Cortex of kidney (tissue), 1 donor: ENCODE measurements around the gene VPS9D1.

Source experiments
- DNase-seq: peaks from one replicate; lab custom pipeline; 2025; lab: John Stamatoyannopoulos, UW

The VPS9D1 gene

DNA sequence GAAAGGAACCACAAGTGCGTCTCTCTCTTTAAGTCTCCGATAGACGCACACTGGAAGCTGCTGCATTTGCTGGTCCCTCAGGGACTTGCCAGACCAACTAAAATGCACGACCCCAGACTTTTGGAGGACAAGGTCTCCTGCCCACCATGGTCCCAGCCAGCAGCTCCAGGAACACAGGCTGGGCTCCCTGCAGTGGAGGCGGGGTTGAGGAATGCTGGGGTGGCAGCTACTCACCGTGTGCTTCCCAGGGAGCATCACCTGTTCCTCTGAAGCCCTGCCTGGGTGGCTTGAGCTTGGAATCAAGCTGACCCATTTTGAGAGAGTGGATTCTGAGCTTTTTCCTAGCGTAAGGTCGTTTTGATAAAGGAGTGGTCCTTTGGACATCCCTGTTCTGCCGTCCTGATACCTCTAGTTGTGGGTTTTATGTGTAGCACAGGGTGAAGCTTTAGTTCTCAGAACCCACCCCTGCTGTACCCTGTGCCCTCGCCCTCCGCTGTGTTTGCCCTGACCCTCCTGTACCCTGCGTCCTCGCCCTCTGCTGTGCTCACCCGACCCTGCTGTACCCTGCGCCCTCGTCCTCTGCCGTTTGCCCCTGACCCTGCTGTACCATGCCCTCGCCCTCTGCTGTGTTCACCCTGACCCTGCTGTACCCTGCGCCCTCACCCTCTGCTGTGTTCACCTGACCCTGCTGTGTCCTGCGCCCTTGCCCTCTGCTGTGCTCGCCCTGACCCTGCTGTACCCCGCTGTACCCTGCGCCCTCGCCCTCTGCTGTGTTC lies 11.6 kb upstream of the VPS9D1 start:
- DNase-seq: no peak

DNA sequence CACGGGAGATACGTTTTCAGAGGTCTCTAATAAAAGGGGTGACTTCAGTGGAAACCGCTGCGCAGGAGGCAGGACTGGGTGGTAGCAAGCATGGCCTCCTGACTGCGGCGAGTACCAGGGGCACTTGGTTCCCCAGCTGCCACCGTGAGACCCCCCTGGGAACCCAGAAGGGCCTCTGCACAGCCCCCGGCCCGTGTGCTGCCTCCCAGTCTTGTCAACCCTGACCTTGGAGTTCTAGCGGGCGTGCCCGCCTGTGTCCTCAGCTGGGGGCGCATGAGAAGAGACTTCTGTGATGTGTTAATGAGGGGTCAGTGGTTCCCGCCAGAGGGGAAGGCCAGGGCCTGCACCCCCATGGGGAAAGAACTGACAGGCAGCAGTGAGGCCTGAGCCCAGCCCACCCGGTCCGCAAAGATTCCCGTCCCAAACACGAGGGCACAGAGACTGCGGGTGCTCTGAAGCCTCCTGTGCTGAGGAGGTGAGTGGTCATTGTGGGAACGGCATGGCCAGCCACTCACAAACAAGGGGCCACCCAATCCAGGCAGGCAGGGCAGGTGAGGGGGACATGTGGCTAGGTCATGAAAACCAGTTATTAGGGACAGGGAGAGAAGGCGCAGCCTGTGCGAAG lies 10.0 kb upstream of the VPS9D1 start:
- no peak for DNase-seq

DNA sequence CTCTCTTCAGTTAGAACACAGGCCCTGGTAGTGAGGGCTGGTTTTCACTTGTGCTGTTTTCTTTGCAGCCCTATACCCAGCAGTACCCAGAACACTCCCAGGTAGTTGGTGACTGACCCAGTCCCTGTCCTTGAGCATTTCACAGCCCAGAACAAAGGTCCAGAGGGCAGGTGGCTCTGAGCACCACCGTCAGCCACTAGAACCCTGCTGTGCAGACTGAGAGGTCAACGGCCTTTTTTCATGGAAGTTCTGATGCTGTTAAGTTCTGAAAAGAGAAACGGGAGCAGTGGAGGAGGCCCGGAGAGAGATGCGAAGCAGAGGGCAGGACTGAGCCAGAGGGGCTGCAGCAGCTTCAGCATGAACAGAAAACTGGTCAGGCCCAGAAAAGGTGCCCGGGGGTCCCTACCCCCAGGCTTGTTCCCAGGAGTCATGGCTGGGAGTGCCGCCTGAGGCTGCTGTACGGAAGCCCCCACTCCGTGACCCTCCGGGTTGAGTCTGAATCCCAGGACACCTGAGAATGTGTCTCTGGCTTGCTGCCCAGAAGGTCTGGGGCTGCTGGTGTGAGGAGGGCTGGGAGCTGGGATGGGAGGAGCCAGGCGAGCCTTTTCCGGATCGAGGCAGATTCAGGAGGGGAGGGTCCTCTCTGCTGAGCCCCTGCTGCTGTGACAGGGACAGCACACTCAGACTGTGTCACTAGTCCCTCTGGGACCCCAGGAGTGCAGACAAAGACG lies 9.3 kb upstream of the VPS9D1 start:
- no peak for DNase-seq

DNA sequence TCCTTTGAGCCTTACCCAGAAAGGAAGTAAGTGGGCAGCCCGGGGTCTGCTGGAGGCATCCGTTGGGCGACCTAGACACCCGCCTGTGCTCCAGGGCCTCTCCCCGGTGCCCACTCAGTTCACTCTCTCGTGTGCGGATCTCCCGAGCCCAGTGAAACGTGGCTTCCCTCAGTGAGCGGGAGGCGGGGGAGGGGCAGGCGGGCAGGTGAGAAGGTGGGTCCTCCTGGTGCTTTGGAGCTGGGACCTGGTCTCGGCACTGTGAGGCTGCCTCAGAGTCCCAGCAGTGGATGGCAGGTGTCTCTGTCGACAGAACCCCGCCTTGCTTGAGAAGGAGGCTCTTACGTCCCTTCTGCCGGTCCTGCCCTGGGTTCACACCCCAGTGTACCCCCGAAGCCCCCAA lies 8.6 kb upstream of the VPS9D1 start:
- no peak for DNase-seq

DNA sequence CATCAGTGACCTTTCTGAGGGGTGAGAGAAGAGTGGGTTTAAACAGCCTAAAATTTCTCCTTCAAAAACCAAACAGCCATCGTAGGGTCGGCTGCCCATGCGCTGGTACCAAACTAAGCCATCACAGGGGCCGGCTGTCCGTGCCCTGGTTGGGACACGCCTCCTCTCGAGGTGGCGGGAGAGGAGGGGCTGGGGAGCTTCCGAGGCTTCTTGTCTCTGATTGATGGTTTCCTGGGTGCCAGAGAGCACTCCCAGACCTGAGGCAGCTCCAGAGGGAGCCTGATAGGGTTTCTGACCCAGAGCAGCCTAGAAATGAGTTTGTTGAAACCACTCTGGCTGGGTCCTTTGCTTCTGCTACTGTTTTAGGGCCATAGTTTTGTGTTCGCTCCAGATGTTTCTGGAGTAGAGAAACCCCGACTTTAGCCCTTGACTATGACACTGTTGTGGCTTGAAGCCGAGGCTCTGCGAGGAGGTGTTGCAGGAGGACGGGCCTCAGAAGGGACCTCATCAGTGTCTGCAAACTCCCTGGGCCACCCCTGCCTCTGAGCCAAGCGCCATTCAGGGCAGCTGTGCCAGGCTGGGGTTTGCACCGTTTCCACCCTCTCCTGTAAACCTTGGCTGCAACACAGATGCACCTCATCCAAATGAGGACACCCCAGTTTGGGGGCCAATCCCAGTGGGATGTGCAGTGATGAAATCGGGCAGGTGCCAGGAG lies 6.9 kb upstream of the VPS9D1 start:
- no peak for DNase-seq

DNA sequence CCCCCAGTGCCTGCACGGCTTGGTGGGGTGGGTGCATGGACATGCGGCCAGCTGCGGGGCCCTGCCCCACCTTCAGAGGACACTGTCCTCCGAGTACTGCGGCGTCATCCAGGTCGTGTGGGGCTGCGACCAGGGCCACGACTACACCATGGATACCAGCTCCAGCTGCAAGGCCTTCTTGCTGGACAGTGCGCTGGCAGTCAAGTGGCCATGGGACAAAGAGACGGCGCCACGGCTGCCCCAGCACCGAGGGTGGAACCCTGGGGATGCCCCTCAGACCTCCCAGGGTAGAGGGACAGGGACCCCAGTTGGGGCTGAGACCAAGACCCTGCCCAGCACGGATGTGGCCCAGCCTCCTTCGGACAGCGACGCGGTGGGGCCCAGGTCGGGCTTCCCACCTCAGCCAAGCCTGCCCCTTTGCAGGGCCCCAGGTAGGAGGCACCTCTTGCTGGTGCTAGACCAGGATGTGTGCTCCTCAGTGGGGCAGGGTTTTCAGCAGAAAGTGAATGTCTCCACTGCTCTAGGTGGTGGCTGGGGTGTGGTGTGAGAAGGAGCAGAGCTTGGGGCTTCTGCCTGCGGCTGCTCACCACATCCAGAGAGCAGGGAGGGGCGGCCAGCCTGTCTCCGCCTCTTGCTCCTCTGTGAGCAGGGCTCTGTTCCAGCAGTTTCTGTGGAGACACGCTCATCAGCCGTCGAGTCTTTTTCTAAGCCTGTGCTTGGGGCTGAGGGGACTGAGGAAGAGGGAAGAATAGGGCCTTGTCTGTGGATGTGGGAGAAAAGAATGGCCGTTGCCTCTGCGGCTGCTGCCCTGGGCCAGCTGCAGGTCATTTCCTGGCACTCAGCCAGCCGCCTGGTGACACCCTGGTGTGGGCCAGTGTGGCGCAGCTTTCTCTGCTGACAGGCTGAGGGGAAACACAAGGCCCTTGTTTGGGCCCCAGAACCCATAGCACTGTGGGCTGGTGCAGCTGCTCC lies 2.9 kb upstream of the VPS9D1 start:
- no peak for DNase-seq

DNA sequence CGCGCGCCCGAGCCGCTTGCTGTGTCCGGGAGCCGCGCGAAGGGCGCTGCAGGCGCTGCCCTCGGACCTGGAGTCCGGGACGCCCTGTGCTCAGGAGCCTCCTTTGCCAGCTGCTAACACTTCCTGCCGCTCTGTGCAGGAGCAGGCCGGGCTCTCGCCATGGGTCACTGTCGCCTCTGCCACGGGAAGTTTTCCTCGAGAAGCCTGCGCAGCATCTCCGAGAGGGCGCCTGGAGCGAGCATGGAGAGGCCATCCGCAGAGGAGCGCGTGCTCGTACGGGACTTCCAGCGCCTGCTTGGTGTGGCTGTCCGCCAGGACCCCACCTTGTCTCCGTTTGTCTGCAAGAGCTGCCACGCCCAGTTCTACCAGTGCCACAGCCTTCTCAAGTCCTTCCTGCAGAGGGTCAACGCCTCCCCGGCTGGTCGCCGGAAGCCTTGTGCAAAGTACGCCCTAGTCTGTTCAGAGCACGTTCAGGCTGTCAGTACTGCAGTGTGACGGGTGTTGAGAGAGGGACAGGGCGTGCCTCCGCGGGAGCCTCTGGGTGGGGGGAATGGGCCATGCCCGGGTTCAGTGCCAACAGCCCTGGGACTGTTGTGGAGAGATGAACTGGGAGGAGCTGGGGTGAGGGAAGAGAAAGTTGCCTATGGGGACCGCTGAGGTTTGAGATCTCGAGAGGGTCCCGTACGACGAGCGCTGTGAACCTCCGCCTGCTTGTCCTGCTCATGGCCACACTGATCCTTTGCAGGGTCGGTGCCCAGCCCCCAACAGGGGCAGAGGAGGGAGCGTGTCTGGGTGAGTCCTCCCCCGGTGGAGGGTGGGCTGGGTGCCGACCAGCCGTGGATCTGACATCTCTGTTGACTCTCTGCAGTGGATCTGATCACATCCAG lies 1.9 kb upstream of the VPS9D1 start:
- DNase-seq: no peak

DNA sequence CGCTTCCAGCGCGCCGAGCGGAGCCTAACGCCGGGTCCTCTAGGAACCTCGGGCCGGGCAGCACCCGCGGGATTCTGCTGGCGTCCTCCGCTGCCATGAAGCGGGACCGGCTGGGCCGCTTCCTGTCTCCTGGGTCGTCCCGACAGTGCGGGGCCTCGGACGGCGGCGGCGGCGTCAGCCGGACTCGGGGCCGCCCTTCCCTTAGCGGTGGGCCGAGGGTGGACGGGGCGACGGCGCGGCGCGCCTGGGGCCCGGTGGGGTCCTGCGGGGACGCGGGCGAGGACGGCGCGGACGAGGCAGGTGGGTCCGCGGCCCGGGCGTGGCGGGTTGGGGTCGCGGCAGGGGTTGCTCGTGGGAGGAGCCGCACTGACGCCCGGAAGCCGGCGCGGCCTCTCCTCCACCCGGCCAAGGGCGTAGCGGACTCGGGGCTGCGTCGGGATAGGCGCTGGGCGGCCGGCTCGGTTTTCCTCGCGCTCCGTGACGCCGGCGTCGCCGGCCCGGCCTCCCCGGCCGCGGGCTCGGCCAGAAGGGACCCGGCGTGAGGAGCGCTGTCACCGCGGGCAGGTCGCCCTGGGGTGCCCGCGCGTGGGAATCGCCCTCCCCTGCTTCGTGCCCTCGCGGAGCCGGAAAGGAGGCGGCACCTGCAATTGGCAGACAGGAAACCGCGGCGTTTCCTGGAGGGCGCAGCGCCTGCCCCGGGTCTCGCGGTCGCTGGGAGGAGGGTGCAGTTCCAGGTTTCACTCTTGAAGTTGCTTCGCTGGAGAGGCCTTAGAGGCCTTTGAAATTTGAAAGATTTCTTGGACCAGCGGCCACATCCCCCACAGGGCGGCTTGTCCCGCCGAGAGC lies 1.1 kb upstream of the VPS9D1 start:
- DNase-seq: no peak

DNA sequence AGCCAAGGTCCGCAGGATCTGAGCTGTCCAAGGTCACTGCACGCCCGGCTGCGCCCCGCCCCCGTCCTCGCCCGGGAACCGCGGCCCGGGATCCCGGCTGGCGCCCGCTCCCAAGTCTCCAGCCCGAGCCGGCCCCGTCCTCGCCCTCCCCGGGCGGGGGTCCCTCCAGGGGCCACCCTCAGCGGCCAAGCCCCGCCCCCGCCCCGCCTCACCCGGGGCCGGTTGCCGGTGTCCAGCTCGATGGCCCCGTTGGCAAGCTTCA lies 216 bp downstream of the VPS9D1 start:
- DNase-seq: no peak

DNA sequence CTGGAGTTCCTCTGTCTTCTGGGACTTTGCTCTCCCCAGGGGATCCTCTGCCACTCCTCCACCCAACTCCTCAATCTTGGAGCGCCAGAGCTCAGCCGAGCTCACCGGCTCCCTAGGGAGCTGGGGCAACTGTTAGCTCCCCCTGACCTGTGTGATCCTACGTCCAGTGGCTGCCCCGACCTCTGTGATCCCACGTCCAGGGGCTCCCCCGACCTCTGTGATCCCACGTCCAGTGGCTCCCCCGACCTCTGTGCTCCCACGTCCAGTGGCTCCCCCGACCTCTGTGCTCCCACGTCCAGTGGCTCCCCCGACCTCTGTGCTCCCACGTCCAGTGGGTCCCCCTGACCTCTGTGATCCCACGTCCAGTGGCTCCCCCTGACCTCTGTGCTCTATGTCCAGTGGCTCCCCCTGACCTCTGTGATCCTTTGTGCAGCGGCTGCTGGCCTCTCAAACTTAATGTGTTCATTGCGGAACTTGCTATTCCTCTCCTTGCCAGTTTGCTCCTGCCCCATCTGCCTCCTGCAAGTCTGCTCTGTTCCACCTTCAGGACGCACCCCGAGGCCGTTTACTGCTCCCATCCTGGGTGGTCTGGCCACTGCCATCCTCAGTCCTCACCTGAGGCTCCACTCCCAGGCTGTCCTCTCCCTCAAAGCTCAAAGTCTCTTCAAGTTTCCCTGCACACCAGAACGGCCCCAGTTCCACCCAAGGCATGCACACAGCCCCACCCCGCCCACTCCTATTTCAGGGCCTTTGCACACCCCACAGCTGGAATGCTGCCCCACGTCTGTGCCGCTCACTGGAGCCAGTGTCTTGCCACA lies 2.8 kb downstream of the VPS9D1 start:
- no peak for DNase-seq

DNA sequence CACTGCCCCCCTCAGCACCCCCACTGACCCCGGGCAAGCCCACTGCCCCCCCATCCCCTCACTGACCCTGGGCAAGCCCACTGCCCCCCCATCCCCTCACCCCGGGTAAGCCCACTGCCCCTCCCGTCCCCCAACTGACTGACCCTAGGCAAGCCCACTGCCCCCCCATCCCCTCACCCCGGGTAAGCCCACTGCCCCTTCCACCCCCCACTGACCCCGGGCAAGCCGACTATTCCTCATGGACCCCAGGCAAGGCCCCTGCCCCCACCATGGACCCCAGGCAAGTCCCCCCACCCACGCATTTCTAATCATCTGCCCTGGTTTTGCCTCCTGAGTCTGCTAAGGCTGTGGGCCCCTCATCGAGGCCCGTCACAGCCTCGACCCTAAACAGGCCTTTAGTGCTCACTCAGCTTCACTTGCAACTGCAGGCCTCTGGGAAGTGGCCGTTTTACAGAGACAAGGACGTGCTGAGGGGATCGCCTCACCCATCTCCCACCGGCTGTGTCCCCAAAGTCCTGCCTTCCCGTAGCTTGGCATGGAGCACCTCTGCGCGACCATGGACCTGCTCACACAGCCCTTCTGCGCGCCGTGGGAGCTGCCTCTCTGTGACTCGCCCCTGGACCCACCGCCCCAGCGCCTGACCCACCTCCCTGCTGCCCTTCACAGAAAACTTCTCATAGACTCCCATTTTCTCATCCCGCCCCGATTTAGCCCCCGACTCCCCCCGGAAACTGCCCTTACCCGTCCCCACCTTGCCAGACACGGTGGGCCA lies 3.6 kb downstream of the VPS9D1 start:
- DNase-seq: no peak

DNA sequence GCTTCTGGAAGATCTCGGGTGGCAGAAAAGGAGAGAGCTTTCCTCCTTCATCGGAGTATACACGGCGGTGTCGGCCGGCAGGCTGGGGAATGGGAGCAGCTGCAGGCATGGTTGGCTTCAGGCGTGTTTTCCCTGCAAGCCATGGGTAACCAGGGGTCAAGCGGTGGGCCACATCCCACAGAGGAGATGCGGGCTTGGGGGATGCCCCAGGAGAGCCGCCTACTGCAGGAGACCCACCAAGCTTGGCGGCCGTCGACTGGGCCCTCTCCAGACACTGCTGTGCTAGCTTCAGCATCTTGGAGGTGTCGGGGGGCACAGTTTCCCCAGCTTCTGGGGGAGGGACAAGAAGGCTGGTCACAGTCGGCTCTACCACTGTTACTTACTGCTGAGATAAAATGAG lies 4.2 kb downstream of the VPS9D1 start:
- DNase-seq: no peak

DNA sequence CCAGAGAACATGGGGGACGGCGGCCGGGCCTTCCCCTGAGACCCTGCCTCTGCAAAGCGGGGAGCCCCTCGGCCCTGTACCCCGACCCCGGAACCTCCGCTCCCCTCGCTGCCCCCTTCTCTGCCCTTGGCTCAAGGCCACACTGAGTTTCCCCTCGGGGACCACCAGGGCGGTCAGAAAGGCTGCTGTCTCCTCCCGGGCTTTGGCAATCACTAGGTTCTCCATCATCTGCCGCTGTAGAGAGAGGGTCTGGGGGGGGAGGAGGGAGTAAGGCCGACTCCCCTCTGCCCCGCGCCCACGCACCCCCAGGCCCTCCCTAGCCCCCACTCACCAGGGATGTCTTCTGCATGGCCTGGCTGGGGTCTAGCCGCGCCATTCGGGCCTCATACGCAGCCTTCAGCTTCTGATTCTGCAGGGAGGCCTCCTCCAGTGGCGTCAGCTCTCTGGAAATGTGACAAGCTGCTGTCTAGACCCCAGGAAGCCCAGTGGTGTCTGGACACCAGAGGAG lies 8.4 kb downstream of the VPS9D1 start:
- no peak for DNase-seq

DNA sequence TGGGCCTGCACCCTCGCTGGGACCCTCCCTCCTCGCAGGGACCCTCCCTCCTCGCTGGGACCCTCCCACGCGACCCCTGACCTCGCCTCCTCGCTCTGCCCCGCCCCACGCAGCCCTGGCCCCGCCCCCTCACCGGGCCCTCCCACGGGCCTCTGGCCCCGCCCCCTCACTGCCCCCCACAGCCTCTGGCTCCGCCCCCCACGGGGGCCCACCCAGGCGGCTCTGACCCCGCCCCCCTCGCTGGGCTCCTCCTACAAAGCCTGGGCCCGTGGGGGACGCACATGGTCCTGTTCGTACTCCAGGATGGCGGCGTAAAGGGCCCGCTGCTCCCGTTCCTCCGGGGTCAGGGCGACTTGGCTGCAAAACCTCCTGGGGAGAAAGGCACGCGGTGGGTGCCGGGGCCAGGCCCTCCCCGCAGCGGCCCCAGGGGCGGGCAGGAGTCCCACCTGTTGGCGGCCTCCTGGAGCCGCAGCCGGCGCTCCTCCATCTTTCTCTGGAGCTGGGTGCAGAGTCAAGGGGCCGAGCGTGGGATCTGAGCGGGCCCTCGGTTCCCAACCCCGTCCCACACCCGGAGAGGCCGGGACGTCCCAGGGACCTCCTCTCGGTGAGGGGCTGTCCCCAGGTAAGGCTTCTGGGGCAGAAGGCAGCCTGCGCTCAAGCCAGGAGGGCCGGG lies 9.0 kb downstream of the VPS9D1 start:
- no peak for DNase-seq

DNA sequence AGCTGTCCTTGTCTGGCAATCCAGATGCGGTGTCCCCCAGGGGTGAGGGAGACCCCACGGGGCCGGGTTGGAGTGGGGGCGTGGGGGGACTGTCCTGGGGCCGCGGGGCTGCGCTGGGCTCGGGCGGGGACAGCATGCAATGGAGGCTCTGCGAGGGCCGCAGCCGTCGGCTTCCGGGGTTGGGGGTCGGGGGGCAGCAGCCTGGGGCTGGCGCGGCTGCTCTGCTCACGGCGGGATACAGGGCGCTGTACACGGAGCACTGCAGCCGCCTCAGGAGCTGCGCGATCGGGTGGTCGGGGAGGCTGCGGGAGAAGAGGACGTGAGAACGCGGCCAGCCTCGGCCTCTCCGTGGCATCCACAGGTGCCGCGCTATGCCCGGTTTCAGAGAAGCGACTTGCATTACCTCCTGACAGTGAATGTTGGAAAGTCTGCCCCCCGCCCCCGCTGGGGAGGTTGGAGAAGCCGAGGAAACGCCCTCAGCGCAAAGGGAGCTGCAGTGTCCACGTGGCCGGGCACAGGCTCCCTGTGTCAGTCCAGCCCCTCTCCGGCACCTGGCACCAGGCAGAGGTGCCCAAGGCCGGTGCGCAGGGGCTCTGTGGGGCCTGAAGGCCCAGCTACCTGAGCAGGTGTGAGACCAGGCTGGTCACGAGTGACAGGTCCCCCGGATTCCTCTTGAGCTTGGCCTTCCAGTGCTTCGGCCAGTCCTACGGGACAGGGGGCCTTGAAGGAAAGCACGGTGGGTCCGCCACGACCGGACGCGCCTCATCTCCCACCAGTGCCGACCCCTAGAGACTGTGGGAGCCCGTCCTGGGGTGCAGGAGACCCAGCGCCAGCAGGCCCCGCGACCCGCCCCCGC lies 9.8 kb downstream of the VPS9D1 start:
- no peak for DNase-seq

DNA sequence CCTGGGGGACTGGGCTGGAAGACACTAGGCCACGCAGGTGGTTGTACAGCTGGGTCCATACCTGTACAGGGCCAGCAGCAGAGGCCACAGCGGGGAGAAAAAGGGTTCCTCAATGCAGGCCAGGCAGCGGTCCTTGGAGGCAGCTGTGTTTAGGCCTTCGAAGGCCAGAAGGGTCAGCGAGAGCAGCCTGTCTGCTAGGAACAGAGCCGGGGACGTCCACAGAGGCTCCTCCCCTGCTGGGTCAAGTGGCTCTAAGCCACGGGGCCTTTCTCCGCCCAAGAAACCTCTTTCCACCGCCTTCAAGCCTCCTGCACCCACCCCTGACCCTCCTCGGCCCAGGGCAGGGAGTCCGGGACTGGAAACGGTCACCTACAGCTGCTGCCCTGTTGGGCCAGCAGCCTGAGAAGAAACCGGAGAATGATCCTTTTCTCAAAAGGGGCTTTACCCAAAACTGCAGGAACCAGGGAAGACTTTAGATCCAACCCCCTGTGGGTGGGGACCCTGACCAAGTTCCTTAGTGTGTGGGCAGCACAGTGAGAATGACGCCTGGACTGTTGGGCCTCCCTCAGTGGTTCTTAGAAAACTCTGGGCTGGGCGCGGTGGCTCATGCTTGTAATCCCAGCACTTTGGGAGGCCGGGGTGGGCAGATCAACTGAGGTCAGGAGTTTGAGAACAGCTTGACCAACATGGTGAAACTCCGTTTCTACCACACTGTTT lies 10.8 kb downstream of the VPS9D1 start:
- DNase-seq: no peak
